Umbilical cord (tissue), 2 donors: ENCODE measurements around the gene ITGA8. TPM values are rescaled to one million over a fixed set of nuclear protein-coding genes. Genes with fewer than 3 reads are reported as not detected.
"Not testable (repeated sequence)": the region's sequence is repeated elsewhere in the genome, so short reads cannot be mapped to it uniquely, and the experiment has no call there.

Experiments
- DNase-seq: peaks from one replicate; pipeline ENCODE4 v3.0.0-alpha.2; 2015; ENCODE audit warnings: low spot score
- total RNA-seq: library from RNA; depleted of rRNA; stranded (reverse); fragments of >200 nt; gene quantifications from one replicate; pipeline ENCODE4 v1.2.3, GENCODE V29; 2014; ENCODE audit warnings: low replicate concordance; ENCODE audit not compliant: insufficient read depth

Gene ITGA8
- total RNA-seq, 1 donor from 2014 or later, result 1.7 TPM

DNA sequence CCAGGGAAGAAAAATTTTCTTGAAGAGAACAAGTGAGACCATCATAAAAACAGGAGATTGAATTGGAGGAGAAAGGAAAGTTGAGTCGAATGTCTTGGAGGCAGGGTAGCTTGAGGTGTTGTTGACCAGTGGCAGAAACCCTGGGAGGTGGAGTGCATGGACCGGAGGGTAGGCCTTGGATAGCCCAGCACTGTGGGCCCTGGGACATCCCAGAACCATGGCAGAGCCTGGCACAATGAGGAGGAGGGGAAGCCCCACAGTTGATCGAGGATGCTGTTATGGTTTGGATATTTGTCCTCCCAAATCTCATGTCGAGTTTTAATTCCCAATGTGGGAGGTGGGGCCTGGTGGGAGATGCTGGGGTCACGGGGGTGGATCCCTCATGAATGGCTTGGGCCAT is 157.1 kb downstream of the ITGA8 start:
- DNase-seq, result no peak

DNA sequence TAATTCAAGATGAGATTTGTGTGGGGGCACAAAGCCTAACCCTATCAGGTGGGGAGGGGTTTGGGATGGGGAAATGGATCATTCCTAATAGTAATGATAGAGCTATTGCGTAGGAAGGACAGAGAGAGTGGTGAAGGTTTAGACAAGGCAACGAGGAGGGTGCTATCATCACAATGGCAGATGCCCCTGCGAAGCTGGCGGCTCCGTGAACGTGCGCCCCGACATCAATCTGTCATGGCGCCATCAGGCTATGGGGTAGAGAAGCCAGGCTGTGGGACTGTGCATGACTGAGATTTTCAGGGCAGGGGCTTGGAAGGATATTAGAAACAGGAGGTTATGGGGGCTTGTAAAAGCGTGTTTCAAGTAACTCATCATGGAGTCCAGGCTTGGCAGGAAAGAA is 157.6 kb downstream of the ITGA8 start:
- DNase-seq, result no peak

DNA sequence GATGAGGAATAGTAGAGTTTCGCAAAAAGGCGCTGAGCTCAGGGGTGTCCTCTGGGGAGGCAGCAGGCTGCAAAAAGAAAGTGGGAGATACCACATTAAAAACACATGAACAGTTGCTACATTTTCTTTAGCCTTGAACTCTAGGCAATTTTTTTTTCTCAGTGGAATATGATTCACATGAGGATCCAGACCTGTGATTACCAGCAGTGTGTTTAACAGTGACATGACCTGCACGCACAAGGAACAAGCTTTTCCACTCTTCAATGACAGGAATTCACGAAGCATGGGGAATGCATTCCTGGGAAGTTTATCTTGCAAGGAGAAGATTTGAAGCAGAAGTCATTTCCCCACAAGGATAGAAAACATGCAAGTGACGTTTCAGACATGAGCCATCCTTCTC is 161.6 kb downstream of the ITGA8 start:
- peak; percentile 52 for DNase-seq

DNA sequence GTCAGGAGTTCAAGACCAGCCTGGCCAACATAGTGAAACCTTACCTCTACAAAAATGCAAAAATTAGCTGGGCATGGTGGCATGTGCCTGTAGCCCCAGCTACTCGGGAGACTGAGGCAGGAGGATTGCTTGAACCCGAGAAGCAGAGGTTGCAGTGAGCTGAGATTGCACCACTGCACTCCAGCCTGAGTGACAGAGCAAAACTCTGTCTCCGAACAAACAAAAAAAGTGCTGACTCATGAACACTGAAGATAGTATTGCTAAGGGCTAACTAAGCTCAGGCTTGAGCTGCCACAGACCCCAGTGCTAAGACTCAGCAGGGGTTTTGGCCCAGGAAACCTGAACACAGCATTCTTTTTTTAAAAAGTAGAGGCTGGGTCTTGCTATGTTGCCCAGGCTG is 162.6 kb downstream of the ITGA8 start:
- not testable (repeated sequence) for DNase-seq

DNA sequence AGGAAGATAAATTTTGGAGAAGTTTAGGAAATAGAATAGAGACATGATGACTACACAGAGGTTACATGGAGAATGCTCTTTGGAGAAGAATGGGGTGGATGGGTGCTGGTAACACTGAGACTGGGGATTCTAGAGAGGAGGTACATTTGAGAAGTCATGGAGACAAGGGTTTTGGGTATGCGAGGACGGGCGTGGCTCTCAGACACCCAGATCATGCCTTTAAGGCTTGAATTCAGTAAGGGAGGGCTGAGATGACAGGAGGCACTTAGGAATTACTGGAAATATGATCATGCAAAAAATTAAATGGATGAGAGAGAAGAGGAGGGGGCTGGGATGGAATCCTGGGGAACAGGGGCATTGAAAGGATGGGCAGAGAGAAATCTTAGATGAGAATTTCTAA is 168.8 kb downstream of the ITGA8 start:
- DNase-seq, result no peak

DNA sequence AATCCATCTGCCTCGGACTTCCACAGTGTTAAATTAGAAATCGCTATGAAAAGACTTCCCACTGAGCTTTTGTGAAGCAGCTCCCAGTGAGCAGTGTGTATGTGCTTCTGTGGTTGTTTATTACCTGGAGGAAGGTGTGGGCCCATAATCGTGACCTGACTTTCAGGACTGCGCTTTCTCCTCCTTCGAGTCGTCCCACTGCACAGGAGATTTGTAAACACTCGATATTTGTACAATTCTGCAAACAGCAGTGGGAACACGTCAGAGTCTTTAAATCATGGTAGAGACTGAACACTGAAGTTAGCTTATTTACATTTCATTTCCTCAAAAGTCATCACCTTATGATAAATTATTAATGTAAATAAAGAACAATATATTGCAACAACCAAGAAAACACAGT is 171.4 kb downstream of the ITGA8 start:
- no peak for DNase-seq

DNA sequence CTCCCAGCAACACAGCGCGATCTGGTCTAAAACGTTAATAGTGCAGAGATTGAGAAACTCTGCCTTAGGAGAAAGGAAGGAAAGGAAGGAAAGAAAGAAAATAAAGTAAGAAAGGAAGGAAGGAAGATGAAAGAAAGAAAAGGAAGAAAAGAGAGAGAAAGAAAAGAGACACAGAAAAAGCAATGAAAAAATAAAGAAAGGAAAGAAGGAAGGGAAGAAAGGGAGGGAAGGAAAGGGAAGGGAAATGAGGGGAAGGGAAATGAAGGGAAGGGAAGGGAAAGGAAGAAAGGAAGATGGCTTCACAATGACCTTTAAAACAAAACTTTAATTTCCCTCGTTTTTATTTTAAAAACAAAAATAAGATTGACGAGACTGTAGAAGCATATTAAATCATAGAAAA is 173.1 kb downstream of the ITGA8 start:
- DNase-seq, result no peak

DNA sequence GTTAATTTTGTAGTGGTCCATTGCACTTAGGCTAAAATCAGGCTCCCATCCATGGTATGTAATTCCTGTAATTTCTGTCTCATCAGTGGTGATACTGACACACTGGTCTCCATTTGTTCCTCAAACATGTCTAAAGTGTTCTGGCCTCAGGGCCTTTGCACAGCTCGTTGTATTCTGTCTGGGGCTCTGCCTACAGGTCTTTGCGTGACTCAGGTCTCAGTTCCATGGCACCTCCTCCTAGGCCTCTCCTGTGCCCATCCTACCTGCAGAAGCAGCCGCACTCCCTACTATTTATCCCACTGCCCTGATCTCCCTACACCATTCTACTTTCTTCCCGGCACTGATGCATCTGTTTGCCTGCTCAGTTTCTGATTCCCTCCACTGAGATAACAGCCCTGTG is 173.8 kb downstream of the ITGA8 start:
- no peak for DNase-seq

DNA sequence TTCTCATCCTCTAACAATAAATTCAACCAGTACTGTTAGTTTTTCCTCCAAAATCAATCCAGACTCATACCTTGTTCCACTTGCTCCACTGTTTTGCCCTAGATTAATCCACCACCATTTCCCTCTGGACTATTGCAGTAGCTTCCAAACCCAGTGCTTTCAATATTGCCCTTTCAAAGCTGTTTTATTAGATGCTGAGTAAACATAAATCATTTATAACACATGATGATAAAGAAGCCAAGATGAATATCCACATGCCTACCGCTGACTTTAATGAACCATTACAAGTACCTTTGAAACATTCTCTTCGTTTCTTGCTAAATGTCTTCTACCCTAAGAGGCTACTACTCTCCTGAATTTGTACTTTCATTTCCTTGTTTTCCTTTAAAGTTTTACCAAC is 174.5 kb downstream of the ITGA8 start:
- no peak for DNase-seq

DNA sequence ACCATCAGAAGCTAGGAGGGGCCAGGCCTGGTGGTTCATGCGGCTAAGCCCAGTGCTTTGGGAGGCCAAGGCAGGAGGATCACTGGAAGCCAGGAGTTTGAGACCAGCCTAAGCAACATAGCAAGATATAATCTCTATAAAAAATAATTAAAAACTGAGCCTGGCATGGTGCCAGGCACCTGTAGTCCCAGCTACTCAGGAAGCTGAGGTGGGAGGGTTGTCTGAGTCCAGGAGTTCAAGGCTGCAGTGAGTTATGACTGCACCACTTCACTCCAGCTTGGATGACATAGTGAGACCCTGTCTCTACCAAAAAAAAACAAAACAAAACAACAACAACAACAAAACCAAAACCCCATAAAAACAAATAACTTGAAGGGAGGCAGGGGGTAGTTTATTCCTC is 175.7 kb downstream of the ITGA8 start:
- DNase-seq, result no peak

DNA sequence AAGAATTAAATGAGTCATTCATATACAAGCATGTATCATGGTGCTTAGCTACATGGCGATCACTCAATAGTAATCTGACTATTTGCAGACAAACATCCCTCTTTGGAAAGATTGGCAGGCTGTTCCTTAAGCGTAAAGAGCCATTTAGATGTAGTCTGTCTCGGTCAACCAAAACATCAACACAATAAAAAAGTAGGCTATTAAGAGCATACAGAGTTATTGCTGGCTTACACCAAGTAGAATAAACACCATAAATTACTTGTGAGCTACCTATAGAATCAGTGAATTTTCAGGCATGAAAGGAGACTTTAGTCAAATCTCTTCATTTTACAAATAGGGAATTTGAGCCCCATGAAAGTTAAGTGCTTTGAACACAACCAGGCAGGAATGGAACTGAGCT is 176.9 kb downstream of the ITGA8 start:
- DNase-seq, result no peak

DNA sequence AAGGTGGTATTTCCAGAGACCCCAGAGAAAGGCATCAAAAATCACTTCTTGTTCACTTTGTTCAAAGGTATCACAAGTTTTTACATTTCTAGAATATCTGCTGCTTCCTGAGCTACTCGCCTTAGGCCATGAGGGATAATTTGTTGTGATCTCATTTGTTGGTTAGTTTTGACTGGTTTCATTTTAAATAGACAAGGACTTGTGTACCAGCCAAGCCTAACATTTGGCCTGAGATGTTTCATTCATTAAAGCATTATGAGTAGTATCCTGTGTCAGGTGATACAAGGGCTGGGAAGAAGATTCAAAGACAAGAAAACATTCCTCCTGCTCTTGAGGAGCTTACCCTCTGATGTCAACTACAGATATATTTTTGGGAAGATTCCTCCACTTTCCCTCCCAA is 178.3 kb downstream of the ITGA8 start:
- DNase-seq, result no peak

DNA sequence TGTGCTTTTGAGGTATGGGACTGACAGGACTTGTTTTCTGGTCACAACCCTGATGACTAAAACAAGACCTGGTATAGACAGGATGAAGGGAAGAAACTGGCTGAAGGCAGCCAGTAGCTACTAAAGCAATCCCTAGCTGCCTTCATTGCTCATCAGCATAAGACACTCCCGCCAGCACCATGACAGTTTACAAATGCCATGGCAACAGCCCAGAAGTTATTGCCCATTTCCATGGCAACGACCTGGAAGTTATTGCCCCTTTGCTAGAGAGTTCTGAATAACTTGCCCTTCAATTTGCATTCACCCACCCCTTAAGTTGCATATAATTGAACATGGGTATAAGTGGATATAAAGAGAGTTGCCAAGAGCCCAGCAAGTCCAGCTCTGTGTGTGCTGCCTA is 179.0 kb downstream of the ITGA8 start:
- DNase-seq, result no peak

DNA sequence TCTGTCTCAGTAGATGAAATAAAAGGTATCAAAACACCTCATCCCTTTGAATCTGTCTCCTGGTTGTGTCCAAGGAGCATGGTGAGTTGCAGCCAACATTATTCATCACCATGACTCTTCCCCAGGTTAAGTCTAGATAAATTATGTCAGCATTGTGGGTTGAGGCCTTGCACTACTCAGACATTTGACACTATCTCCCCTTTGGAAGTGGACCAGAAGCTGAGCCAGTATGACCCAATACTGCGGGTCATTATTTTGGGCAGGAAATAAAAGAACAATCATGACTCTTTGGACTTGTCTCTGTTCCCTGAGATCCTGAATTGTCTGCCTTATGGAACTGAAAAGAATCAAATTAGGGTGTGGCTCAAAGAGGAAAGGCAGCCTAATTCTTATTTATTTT is 180.5 kb downstream of the ITGA8 start:
- no peak for DNase-seq

DNA sequence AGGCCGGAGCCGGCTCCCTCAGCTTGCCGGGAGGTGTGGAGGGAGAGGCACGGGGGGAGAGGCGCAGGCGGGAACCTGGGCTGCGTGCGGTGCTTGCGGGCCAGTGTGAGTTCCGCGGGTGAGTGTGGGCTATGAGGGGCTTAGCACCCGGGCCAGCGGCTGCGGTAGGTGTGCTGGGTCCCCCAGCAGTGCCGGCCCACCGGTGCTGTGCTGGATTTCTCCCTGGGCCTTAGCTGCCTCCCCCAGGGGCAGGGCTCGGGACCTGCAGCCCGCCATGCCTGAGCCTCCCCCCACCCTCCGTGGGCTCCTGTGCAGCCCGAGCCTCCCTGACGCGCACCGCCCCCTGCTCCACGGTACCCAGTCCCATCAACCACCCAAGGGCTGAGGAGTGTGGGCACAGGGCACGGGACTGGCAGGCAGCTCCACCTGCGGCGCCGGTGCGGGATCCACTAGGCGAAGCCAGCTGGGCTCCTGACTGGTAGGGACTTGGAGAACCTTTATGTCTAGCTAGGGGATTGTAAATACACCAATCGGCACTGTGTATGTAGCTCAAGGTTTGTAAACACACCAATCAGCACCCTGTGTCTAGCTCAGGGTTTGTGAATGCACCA is 184.7 kb downstream of the ITGA8 start:
- DNase-seq, result not testable (repeated sequence)

DNA sequence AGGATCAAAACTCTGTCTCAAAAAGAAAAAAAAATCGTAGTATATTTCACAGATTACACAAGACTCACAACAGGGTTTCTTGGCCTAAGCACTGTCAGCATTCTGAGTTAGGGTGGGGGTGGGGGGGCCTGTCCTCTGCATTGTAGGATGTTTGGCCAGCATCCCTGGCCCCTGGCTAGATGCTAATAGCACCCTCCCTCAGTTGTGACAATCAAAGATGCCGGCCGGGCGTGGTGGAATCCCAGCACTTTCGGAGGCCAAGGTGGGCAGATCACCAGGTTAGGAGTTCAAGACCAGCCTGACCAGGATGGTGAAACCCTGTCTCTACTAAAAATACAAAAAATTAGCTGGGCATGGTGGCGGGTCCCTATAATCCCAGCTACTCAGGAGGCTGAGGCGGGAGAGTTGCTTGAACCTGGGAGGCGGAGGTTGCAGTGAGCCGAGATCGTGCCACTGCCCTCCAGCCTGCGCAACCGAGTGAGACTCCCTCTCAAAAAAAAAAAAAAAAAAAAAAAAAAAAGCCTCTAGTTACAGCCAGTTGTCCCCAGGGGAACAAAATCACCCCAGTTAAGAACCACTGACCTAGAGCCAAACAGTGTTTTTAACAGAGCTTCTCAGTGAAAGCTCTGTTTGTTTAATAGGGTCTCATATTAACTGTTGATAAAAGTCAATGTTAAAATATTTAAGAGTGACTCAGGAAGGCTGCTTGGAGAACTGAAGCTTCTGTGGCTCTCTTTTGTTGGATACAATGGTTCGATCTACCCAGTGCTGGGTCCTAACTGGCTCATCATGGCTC is 187.6 kb downstream of the ITGA8 start:
- no peak for DNase-seq

DNA sequence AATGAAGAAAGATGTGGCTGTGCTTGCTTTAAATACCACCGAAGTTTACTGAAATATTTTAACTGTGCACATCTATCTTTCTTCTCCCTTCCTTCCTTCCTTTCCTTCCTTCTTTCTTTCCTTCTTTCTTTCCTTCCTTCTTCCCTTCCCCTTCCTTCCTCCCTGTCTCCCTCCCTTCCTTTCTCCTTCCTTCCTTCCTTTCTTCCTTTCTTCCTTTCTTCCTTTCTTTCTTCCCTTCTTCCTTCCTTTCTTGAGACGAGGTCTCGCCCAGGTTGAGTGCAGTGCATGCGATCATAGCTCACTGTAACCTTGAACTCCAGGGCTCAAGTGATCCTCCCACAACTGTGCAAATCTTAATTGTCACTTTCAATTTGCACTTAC is 190.9 kb downstream of the ITGA8 start:
- no peak for DNase-seq

DNA sequence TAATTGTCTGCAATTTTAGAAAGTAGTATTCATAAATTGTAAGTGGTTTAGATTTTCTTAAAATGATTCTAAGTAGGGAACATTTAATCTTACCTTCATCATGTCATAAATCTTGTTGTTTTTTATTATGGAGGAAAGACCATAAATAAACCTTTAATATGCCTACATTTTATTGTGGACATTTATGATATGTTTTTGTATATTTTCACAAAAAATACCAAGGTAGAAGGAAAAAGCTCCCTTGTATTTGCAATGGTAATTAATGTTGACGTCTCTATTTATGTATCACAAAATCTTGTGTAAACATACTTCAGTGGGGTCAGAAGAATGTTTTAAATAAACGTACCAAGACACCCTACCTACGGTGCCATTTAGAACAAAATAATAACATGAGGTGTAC is 193.0 kb downstream of the ITGA8 start:
- DNase-seq, result no peak

DNA sequence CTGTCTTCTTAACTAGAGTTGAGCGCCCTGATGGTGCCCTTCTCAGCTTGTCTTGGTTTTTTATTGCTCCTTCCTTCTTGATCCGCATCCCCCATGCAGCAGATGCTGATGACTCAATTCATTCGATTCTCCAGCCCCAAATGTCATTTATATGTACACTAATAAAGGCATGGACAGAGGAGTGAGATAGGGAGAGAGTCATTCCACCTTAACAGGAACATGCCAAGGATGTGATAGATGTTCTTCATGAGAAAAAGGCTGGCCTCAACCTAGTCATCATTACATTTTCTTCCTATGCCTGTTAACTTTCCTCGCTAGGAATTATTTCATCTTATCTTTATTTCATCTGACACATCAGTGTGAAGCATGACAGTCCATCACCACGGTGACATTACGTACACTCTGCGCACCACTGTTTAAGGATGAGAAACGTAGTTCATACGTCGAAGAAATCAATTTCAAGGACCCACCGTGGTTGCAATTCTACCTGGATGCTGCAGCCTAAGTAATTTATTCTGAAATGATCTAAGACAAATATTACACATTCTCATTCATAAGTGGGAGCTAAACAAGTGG is 198.3 kb downstream of the ITGA8 start:
- no peak for DNase-seq

DNA sequence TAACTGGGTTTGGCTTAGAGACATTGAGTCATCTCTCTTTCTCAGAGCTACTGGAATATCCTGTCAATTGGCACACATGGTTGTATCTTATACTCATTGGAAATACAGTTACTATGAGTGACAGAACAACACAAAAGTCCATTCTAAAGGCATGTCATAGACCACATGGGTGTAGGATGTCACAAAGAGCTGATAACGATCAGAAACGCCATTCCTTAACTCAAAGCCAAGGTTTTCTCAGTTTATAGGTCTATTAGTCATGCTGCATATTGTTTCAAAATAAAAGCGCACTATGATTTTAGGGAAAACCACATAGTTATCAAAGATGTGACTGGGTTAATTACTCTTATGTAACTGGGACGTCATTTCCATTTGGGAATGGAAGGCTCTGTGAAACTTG is 201.5 kb downstream of the ITGA8 start:
- no peak for DNase-seq

DNA sequence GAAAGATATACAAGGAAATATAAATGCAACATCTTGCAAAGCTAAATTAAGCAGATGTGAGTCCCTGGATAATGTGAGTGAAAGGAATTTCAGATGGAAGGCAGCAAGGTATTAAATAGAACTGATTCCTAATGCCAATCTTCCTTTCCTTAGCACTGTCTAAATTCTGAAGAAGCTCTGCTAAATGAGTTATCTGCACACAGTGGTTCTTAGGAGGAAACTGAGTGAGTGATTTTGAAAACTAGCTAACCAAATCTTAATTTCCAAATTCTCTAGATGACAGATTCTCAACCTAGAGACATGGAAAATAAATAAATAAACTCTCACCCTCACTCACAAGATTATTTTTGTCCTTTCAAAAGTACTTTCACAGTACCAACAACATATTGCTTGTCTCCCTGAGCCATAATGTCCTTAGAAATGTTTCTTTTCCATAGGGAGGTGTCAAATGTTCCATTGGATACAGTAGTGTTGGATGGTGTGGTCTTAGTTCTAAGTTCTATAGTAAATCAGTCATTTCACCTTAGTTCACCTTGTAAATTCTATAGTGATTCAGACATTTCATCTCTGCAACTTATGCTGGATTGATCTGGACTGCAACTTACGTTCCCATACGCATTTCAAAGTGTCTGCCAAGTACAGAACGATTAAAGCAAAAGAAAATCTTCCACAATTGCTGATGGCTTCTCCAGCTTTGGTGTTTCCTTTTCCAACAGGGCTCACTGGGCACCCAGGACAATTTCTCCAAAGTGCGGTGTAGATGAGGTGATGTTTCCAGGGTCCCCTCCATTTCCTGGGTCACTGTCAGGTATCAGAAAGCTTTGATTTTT is 203.3 kb downstream of the ITGA8 start:
- no peak for DNase-seq

DNA sequence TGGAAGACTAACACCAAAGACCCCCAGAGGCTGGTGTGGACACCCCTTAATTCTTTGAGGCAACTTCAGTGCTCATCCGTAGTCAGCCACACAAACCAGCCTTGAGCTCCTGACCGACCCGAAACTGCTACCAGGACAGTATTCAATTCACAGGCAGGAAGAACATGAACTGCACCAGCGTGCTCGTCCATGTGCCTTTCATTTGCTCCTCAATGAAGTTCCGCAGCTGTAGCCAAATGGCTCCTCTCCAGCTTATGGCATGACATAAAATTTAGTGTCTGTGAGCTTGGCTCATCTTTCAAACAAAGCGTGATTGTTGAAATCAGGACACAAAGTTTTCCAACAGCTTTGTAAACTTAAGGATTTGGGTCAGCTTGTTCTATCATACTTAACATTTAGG is 204.5 kb downstream of the ITGA8 start:
- DNase-seq, result no peak
